ENCODE measurements around the gene NDUFAF2.

Gene NDUFAF2

DNA sequence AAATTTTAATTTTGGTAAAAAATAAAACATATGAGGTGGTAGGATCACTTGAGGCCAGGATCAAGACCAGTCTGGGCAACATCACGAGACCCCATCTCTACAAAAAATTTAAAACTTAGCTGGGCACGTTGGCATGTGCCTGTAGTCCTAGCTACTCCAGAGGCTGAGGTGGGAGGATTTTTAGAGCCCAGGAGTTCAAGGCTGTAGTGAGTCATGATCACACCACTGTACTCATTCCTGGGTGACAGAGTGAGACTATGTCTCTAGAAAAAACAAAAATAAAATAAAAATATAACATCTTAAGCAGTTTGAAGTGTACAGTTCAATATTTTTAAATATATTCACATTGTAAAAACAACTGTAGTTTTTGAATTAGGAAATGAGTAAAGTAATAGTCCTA is 108.9 kb downstream of the NDUFAF2 start:
- Histone ChIP-seq H3K4me1 (ENCODE audit: control insufficient read depth, insufficient read depth, low read length) (peaks cover 6% of the 10 kb centered on the region; the same call in 1 of the 2 replicates), H3K27ac (ENCODE audit: extremely low read depth, low read depth, low read length) (no peak overlapping the region), H3K4me3 (ENCODE audit: low read depth, low read length) (no peak overlapping the region), H3K36me3 (ENCODE audit: control insufficient read depth in 2 of 2, insufficient read depth in 1 of 2, low read length in 2 of 2) (no peaks in the 10 kb centered on the region), H3K9me3 (ENCODE audit: control insufficient read depth, insufficient read depth, low read depth, low read length) (no peaks in the 10 kb centered on the region)
- ChIA-PET POLR2A (no interaction called here), CTCF (interaction anchor here (1.1 to 2.4 kb wide), 3 partner anchors 9 to 604 kb away, joined by 3 to 13 read pairs (median 3); no protein-coding TSS in a partner anchor)
- no peak for TF ChIP-seq ZNF670 (tag by site-specific recombination; IDR thresholded peaks at IDR 0.05; ENCODE audit: low read depth)
- TF ChIP-seq ZNF138 (tag by site-specific recombination; IDR thresholded peaks at IDR 0.05; ENCODE audit: borderline replicate concordance) = no peak
- TF ChIP-seq, protein P1, sequence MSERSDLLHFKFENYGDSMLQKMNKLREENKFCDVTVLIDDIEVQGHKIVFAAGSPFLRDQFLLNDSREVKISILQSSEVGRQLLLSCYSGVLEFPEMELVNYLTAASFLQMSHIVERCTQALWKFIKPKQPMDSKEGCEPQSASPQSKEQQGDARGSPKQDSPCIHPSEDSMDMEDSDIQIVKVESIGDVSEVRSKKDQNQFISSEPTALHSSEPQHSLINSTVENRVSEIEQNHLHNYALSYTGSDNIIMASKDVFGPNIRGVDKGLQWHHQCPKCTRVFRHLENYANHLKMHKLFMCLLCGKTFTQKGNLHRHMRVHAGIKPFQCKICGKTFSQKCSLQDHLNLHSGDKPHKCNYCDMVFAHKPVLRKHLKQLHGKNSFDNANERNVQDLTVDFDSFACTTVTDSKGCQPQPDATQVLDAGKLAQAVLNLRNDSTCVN (tag by site-specific recombination; optimal IDR thresholded peaks at IDR 0.05) = no peak
- no peak for TF ChIP-seq ZNF776 (tag by site-specific recombination; IDR thresholded peaks at IDR 0.05; ENCODE audit: borderline replicate concordance)

DNA sequence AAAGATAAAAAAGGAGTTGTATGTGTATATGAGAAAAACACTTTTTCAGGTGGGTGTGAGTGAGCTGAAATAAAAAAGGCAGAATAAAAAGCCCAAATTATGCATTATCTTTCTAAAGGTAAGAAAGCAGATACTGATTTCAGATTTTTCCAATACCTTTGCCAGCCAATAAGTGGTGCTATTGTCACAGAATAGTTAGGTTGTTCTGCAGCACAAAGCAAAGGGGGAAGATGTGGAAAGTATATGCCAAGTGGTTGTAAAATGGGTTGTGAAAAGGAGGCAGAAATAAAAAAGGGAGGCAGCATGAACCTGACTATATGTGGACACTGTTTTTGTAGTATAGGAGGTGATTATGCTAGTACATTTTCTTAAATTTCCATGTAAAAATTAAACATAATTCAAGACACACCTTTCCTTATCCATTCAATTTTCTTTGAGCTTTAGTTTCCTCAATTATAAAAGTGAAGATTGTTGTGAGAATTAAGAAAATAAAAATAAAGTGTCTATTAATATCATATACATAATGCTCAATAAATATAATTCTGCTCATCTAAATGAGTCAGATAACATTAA is 110.5 kb downstream of the NDUFAF2 start:
- POLR2A ChIA-PET = no interaction called here
- H3K27ac ChIP-seq (ENCODE audit: extremely low read depth, low read depth, low read length) = no peak overlapping the region
- H3K4me1 ChIP-seq (ENCODE audit: control insufficient read depth, insufficient read depth, low read length) = peaks cover 6% of the 10 kb centered on the region; the same call in 1 of the 2 replicates
- no peaks in the 10 kb centered on the region for H3K36me3 ChIP-seq (ENCODE audit: control insufficient read depth in 2 of 2, insufficient read depth in 1 of 2, low read length in 2 of 2)
- H3K4me3 ChIP-seq (ENCODE audit: low read depth, low read length) = no peak overlapping the region
- H3K9me3 ChIP-seq (ENCODE audit: control insufficient read depth, insufficient read depth, low read depth, low read length) = no peaks in the 10 kb centered on the region
- CTCF ChIA-PET = interaction anchor here (0.5 to 2.6 kb wide), 33 partner anchors 9 to 931 kb away, joined by 3 to 27 read pairs (median 4); no protein-coding TSS in a partner anchor
- TF ChIP-seq ZNF660 (tag by site-specific recombination; IDR thresholded peaks at IDR 0.05) = 0 out of 2 replicates have a peak, but pooled peaks have one; percentile 62
- peak; percentile 87 for TF ChIP-seq ZNF654 (tag by site-specific recombination; IDR thresholded peaks at IDR 0.05; ENCODE audit: low read depth)
- TF ChIP-seq, protein P2, sequence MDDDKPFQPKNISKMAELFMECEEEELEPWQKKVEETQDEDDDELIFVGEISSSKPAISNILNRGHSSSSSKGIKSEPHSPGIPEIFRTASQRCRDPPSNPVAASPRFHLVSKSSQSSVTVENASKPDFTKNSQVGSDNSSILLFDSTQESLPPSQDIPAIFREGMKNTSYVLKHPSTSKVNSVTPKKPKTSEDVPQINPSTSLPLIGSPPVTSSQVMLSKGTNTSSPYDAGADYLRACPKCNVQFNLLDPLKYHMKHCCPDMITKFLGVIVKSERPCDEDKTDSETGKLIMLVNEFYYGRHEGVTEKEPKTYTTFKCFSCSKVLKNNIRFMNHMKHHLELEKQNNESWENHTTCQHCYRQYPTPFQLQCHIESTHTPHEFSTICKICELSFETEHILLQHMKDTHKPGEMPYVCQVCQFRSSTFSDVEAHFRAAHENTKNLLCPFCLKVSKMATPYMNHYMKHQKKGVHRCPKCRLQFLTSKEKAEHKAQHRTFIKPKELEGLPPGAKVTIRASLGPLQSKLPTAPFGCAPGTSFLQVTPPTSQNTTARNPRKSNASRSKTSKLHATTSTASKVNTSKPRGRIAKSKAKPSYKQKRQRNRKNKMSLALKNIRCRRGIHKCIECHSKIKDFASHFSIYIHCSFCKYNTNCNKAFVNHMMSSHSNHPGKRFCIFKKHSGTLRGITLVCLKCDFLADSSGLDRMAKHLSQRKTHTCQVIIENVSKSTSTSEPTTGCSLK (tag by site-specific recombination; IDR thresholded peaks at IDR 0.05) = no peak
- TF ChIP-seq ZNF2 (tag by site-specific recombination; IDR thresholded peaks at IDR 0.05) = peak; percentile 71; the same call in 1 of the 2 replicates
- TF ChIP-seq, protein P3, sequence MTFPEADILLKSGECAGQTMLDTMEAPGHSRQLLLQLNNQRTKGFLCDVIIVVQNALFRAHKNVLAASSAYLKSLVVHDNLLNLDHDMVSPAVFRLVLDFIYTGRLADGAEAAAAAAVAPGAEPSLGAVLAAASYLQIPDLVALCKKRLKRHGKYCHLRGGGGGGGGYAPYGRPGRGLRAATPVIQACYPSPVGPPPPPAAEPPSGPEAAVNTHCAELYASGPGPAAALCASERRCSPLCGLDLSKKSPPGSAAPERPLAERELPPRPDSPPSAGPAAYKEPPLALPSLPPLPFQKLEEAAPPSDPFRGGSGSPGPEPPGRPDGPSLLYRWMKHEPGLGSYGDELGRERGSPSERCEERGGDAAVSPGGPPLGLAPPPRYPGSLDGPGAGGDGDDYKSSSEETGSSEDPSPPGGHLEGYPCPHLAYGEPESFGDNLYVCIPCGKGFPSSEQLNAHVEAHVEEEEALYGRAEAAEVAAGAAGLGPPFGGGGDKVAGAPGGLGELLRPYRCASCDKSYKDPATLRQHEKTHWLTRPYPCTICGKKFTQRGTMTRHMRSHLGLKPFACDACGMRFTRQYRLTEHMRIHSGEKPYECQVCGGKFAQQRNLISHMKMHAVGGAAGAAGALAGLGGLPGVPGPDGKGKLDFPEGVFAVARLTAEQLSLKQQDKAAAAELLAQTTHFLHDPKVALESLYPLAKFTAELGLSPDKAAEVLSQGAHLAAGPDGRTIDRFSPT (tag by site-specific recombination; IDR thresholded peaks at IDR 0.05) = no peak
- TF ChIP-seq MZF1 (tag by site-specific recombination; IDR thresholded peaks at IDR 0.05; ENCODE audit: borderline replicate concordance) = 0 out of 2 replicates have a peak, but pooled peaks have one; percentile 41
- TF ChIP-seq, protein P4, sequence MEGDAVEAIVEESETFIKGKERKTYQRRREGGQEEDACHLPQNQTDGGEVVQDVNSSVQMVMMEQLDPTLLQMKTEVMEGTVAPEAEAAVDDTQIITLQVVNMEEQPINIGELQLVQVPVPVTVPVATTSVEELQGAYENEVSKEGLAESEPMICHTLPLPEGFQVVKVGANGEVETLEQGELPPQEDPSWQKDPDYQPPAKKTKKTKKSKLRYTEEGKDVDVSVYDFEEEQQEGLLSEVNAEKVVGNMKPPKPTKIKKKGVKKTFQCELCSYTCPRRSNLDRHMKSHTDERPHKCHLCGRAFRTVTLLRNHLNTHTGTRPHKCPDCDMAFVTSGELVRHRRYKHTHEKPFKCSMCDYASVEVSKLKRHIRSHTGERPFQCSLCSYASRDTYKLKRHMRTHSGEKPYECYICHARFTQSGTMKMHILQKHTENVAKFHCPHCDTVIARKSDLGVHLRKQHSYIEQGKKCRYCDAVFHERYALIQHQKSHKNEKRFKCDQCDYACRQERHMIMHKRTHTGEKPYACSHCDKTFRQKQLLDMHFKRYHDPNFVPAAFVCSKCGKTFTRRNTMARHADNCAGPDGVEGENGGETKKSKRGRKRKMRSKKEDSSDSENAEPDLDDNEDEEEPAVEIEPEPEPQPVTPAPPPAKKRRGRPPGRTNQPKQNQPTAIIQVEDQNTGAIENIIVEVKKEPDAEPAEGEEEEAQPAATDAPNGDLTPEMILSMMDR (tag by site-specific recombination; IDR thresholded peaks at IDR 0.05) = peak; percentile 66; the same call in 1 of the 2 replicates
- TF ChIP-seq PRDM1 (tag by site-specific recombination; IDR thresholded peaks at IDR 0.05) = peak; percentile 55

DNA sequence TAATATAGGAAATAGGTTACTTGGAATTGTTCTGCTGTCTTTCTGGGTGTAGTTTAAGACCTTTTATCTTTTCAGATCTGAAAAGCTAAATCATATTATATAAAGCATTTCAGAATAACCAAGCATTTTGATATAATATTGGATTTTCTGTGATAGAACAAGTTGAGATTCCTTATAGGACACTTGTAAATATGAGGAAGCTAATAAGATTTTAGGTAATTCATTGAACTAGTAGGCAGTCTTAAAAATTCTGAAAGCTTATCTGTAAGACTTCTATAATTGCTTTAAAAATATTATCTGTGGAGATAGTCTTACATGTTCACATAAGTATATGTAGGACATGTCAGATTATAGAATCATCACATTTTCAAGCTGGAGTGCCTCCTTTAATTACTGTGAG is 114.5 kb downstream of the NDUFAF2 start:
- H3K4me1 ChIP-seq (ENCODE audit: control insufficient read depth, insufficient read depth, low read length) = no peaks in the 10 kb centered on the region
- no peaks in the 10 kb centered on the region; the same call in 1 of the 2 replicates for H3K9me3 ChIP-seq (ENCODE audit: control insufficient read depth, insufficient read depth, low read depth, low read length)
- H3K36me3 ChIP-seq (ENCODE audit: control insufficient read depth in 2 of 2, insufficient read depth in 1 of 2, low read length in 2 of 2) = no peaks in the 10 kb centered on the region
- no peak overlapping the region for H3K27ac ChIP-seq (ENCODE audit: extremely low read depth, low read depth, low read length)
- TF ChIP-seq ZNF510 (tag by site-specific recombination; IDR thresholded peaks at IDR 0.05; ENCODE audit: insufficient replicate concordance) (peak; percentile 91), WT1 (tag by site-specific recombination; IDR thresholded peaks at IDR 0.05) (no peak)
- CTCF ChIA-PET = interaction anchor here (0.6 to 2.5 kb wide), 3 partner anchors 600 to 875 kb away, joined by 4 to 6 read pairs (median 5); no protein-coding TSS in a partner anchor
- POLR2A ChIA-PET = no interaction called here
- no peak overlapping the region for H3K4me3 ChIP-seq (ENCODE audit: low read depth, low read length)

Measured in HEK293 (cell line).